ENCODE measurements around the gene PSENEN. TPM values are rescaled to one million over a fixed set of nuclear protein-coding genes. Genes with fewer than 3 reads are reported as not detected.

The PSENEN gene, protein sequence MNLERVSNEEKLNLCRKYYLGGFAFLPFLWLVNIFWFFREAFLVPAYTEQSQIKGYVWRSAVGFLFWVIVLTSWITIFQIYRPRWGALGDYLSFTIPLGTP
- total RNA-seq: 10 to 100 TPM; 32.9 to 37.0 TPM
- 10 to 100 TPM; 32.4 to 59.2 TPM for polyA plus RNA-seq
- long read RNA-seq, donor 1, transcript PSENEN-202 (4 exons, 1,661 nt): major isoform, 7 of 8 reads
- long read RNA-seq, donor 1, partial matches to known transcripts: 0 of 8 reads
- long read RNA-seq, donor 1, other reads (novel, unspliced or antisense): 0 of 8 reads
- long read RNA-seq, donor 2, transcript PSENEN-202 (4 exons, 1,661 nt): major isoform, 10 of 12 reads
- long read RNA-seq, donor 2, partial matches to known transcripts: 1 of 12 reads
- long read RNA-seq, donor 2, other reads (novel, unspliced or antisense): 0 of 12 reads

DNA sequence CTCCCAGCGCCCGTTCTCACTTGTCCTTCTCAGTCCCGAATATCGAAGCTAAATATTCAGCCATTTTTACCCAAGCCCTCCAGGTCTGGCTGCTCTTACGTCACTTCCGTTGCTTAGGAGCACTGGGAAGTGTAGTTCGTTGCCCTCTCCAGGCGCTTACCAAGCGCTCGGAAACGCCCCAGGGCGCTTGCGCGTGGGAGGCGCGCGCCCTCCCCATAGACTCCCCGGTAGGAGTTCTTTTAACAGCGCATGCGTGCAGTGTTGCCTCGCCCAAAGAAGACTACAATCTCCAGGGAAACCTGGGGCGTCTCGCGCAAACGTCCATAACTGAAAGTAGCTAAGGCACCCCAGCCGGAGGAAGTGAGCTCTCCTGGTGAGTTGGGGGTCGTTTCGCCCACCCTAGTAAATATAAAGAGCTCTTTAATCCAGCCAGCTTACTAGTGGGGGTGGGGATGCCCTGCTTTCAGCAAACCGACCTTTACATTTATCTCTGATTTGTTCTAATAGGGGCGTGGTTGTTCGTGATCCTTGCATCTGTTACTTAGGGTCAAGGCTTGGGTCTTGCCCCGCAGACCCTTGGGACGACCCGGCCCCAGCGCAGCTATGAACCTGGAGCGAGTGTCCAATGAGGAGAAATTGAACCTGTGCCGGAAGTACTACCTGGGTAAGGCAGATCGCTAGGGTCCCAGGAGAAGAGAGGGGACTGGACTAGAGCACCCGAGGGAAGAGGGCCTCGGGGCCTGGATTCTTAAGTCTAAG is at the start of gene PSENEN, which contains the start of gene U2AF1L4:
TSS of gene PSENEN (plus strand) at position 324 of the 759 bp plus-strand sequence. CDS start at position 604, 280 bp downstream.
TSS of gene U2AF1L4 (minus strand) at position 91 of the 759 bp plus-strand sequence. CDS start at position 64, 27 bp downstream.
- intact Hi-C loops (cut with DNase I): loop anchor here (2.0 to 10.0 kb wide), 3 partner anchors 185 to 399 kb away; partner anchors contain the start of gene CAPNS1 (in 1 of the 2)
- H3K4me1 ChIP-seq (ENCODE audit: control insufficient read depth in 1 of 2, insufficient read depth in 2 of 2, low read length in 2 of 2): no peaks in the 10 kb centered on the region
- peak; percentile 94 for ATAC-seq (ENCODE audit: low FRiP score)

DNA sequence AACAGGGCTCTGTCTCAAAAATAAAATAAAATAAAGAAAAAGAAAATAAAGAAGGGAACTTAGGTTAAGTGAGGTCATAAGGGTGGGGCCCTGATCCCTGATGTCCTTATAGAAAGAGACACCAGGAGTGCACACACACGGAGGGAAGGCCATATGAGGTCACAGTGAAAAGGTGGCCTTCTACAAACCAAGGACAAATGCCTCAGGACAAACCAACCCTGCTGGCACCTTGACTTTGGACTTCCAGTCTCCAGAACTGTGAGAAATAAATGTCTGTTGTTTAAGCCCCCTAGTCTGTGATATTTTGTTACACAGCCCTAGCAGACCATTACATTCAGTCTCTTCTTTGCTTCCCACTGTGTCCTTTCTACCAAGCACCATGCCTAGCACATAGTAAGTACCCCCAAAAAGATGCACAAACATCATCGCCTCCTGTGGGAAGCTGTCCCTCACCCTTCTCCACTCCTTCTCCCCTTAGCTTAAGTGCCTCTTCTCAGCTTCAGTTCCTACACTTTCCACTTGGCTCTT is 49.5 kb upstream of the PSENEN start:
- Histone ChIP-seq H3K27me3 (ENCODE audit: control insufficient read depth in 1 of 2, insufficient read depth in 2 of 2, low read length in 1 of 2) (no peaks in the 10 kb centered on the region), H3K27ac (ENCODE audit: low read depth in 1 of 2, low read length in 2 of 2) (no peak overlapping the region), H3K4me3 (ENCODE audit: low read length in 2 of 2) (no peak overlapping the region), H3K9me3 (ENCODE audit: control insufficient read depth, low read length) (no peaks in the 10 kb centered on the region), H3K4me1 (ENCODE audit: control insufficient read depth in 1 of 2, insufficient read depth in 2 of 2, low read length in 2 of 2) (no peaks in the 10 kb centered on the region), H3K36me3 (ENCODE audit: control insufficient read depth in 1 of 2, insufficient read depth in 2 of 2, low read length in 1 of 2) (no peaks in the 10 kb centered on the region)
- 78 to 83% methylated on average over 2 of the region's 2 CpGs for WGBS, 2 donors
- DNase-seq (no peak), ATAC-seq (ENCODE audit: low FRiP score) (no peak)
- intact Hi-C loops (cut with DNase I): no loop called here

More for the DNA sequence above, at the start of gene PSENEN, which contains the start of gene U2AF1L4:
- H3K27me3 ChIP-seq (ENCODE audit: control insufficient read depth in 1 of 2, insufficient read depth in 2 of 2, low read length in 1 of 2): no peaks in the 10 kb centered on the region
- no peaks in the 10 kb centered on the region for H3K9me3 ChIP-seq (ENCODE audit: control insufficient read depth, low read length)
- peak within 1 kb of the TSS; percentile 97 for H3K27ac ChIP-seq (ENCODE audit: low read depth in 1 of 2, low read length in 2 of 2)
- peak; percentile 98 for DNase-seq
- H3K4me3 ChIP-seq (ENCODE audit: low read length in 2 of 2): peak within 1 kb of the TSS; percentile 81 to 93
- H3K36me3 ChIP-seq (ENCODE audit: control insufficient read depth in 1 of 2, insufficient read depth in 2 of 2, low read length in 1 of 2): no peaks in the 10 kb centered on the region
- WGBS, 2 donors: 0 to 1% methylated on average over 40 of the region's 40 CpGs

DNA sequence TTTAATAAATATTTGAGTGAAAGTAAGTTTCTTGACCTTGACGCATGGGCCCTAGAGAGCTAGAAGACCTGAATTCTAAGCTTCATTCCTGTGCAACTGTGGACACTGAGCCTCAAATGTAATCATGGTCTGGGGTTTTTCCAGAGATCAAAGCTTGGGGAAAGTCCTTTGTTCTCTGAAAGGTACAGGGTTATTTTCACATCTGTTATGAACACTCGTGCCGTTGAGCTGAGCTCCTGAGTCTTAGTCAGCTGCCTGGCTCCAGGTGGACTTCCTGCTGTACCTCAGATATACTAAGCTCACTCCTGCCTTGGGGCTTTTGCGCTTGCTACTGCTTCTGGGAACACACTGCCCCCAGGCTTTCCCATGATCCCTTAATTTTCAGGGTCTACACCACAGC is 48.6 kb upstream of the PSENEN start:
- no peaks in the 10 kb centered on the region for H3K36me3 ChIP-seq (ENCODE audit: control insufficient read depth in 1 of 2, insufficient read depth in 2 of 2, low read length in 1 of 2)
- H3K9me3 ChIP-seq (ENCODE audit: control insufficient read depth, low read length): no peaks in the 10 kb centered on the region
- H3K27ac ChIP-seq (ENCODE audit: low read depth in 1 of 2, low read length in 2 of 2): no peak overlapping the region
- ATAC-seq (ENCODE audit: low FRiP score) (no peak), DNase-seq (no peak)
- H3K4me1 ChIP-seq (ENCODE audit: control insufficient read depth in 1 of 2, insufficient read depth in 2 of 2, low read length in 2 of 2): no peaks in the 10 kb centered on the region
- no peak overlapping the region for H3K4me3 ChIP-seq (ENCODE audit: low read length in 2 of 2)
- WGBS, 2 donors: 82 to 88% methylated on average over 4 of the region's 4 CpGs
- intact Hi-C loops (cut with DNase I): no loop called here
- no peaks in the 10 kb centered on the region for H3K27me3 ChIP-seq (ENCODE audit: control insufficient read depth in 1 of 2, insufficient read depth in 2 of 2, low read length in 1 of 2)

DNA sequence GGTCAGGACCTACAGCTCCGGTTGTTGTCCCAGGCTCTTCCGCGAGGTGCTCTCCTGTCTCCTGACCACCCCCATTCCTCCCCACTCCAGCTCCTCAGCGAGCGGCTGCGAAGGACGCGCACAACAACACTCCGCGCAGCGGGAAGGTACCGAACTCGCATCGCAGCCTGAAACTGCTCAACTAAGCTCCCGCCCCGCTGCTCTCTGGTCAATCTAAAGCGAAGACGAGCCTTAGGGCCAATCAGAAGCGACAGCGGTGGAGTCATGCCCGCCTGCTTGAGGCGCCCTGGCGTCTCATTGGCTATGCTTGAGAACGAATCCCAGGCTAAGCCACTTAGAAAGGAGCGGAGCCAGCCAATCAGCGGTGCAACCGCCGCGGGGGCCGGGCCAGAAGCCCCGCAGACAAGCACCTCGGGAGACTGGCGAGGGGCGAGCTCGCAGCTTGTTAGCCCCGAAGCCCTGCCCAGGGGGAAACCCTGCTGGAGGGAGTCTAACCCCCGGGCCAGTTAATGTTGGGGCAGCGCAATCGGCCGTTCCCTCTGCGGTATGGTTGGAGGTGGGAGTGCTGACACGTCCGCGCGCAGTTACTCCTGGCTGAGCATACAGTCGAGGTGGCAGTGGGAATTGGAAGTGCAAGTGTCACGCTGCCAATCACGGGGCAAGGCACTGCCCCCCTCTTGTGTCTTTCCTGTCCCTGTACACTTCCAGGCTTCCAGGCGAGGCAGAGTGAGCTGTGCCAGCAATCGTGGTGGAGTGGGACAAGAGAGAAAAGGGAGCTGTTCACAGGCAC is 43.0 kb upstream of the PSENEN start:
- H3K36me3 ChIP-seq (ENCODE audit: control insufficient read depth in 1 of 2, insufficient read depth in 2 of 2, low read length in 1 of 2): no peaks in the 10 kb centered on the region
- intact Hi-C loops (cut with DNase I): no loop called here
- DNase-seq: peak; percentile 97 to 98

DNA sequence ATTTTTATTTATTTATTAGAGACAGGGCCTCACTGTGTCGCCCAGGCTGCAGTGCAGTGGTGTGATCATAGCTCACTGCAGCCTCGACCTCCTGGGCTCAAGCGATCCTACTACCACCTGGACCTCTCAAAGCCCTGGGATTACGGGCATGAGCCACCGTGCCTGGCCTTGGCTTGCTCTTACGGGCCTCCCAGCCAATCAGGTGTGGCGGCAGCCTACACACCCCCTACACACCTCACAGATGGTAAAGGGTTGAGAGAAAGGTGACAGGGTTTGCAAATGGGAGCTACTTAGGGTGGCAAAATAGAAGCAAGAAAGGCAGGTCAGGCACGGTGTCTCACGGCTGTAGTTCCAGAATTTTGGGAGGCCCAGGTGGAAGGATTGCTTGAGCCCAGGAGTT is 42.1 kb upstream of the PSENEN start:
- no peaks in the 10 kb centered on the region for H3K4me1 ChIP-seq (ENCODE audit: control insufficient read depth in 1 of 2, insufficient read depth in 2 of 2, low read length in 2 of 2)
- no peaks in the 10 kb centered on the region for H3K36me3 ChIP-seq (ENCODE audit: control insufficient read depth in 1 of 2, insufficient read depth in 2 of 2, low read length in 1 of 2)
- ATAC-seq (ENCODE audit: low FRiP score): no peak
- H3K4me3 ChIP-seq (ENCODE audit: low read length in 2 of 2): no peak overlapping the region
- no peak for DNase-seq
- intact Hi-C loops (cut with DNase I): no loop called here
- no peaks in the 10 kb centered on the region for H3K9me3 ChIP-seq (ENCODE audit: control insufficient read depth, low read length)
- no peak overlapping the region for H3K27ac ChIP-seq (ENCODE audit: low read depth in 1 of 2, low read length in 2 of 2)
- WGBS, 2 donors: 51 to 53% methylated on average over 9 of the region's 9 CpGs
- H3K27me3 ChIP-seq (ENCODE audit: control insufficient read depth in 1 of 2, insufficient read depth in 2 of 2, low read length in 1 of 2): no peaks in the 10 kb centered on the region

More for the DNA sequence above, 43.0 kb upstream of the PSENEN start:
- Histone ChIP-seq H3K4me3 (ENCODE audit: low read length in 2 of 2) (peak overlapping the region; percentile 47 to 65), H3K4me1 (ENCODE audit: control insufficient read depth in 1 of 2, insufficient read depth in 2 of 2, low read length in 2 of 2) (no peaks in the 10 kb centered on the region), H3K9me3 (ENCODE audit: control insufficient read depth, low read length) (no peaks in the 10 kb centered on the region), H3K27ac (ENCODE audit: low read depth in 1 of 2, low read length in 2 of 2) (no peak overlapping the region), H3K27me3 (ENCODE audit: control insufficient read depth in 1 of 2, insufficient read depth in 2 of 2, low read length in 1 of 2) (no peaks in the 10 kb centered on the region)
- peak; percentile 99 for ATAC-seq (ENCODE audit: low FRiP score)
- WGBS, 2 donors: 0 to 1% methylated on average over 50 of the region's 50 CpGs

DNA sequence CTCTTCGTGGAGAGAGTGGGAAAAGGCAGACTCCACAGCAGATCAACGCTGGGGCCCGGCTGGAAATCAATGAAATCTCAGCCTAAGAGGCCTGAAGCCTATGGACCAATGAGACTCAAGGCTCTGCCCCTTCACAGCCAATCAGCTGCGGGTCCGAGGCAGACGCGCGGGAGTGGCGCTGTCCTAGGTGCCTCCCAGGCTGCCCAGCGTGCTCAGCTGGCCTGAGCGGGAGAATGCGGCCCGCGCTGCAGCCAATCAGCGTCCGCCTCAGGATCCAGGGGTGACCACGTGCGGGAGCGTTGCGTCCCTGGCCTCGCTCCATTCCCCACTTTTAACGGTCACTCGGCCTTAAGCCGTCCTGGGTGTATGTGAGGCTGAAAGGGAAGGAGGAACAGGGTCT is 41.2 kb upstream of the PSENEN start, which contains the start of gene ZBTB32:
TSS of gene ZBTB32 (plus strand) at position 341 of the 400 bp plus-strand sequence. CDS start 10,069 bp downstream, outside the sequence.
- WGBS, 2 donors: 15 to 17% methylated on average over 23 to 24 of the region's 24 CpGs
- intact Hi-C loops (cut with DNase I): no loop called here

DNA sequence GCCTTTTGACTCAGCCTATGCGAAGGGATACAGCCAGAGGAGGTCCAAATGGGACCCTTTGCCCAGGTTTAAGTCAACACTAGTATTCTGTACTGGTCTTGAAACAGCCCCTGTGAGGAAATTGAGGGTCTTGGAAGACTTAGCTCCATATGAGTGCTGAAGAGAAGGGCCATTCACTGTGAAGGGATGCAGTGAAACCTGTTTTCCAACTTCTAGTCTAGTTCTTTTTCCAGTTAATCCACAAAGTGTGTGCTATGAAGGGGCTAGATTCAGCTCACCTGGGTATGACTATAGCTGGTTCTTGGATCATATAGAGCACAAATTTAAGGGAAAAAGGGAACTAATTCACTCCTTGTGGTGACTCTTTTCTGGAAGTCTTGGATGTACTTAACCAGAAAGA is 37.1 kb upstream of the PSENEN start:
- Histone ChIP-seq H3K4me1 (ENCODE audit: control insufficient read depth in 1 of 2, insufficient read depth in 2 of 2, low read length in 2 of 2) (no peaks in the 10 kb centered on the region), H3K36me3 (ENCODE audit: control insufficient read depth in 1 of 2, insufficient read depth in 2 of 2, low read length in 1 of 2) (no peaks in the 10 kb centered on the region), H3K27ac (ENCODE audit: low read depth in 1 of 2, low read length in 2 of 2) (no peak overlapping the region), H3K27me3 (ENCODE audit: control insufficient read depth in 1 of 2, insufficient read depth in 2 of 2, low read length in 1 of 2) (no peaks in the 10 kb centered on the region), H3K9me3 (ENCODE audit: control insufficient read depth, low read length) (no peaks in the 10 kb centered on the region), H3K4me3 (ENCODE audit: low read length in 2 of 2) (no peak overlapping the region)
- DNase-seq (no peak), ATAC-seq (ENCODE audit: low FRiP score) (no peak)
- intact Hi-C loops (cut with DNase I): no loop called here
- WGBS, 2 donors: 86 to 93% methylated on average over 1 of the region's 1 CpG

More for the DNA sequence above, 41.2 kb upstream of the PSENEN start, which contains the start of gene ZBTB32:
- no peaks in the 10 kb centered on the region for H3K36me3 ChIP-seq (ENCODE audit: control insufficient read depth in 1 of 2, insufficient read depth in 2 of 2, low read length in 1 of 2)
- H3K27me3 ChIP-seq (ENCODE audit: control insufficient read depth in 1 of 2, insufficient read depth in 2 of 2, low read length in 1 of 2): no peaks in the 10 kb centered on the region
- no peak for DNase-seq
- no peaks in the 10 kb centered on the region for H3K9me3 ChIP-seq (ENCODE audit: control insufficient read depth, low read length)
- no peak within 1 kb of the TSS for H3K4me3 ChIP-seq (ENCODE audit: low read length in 2 of 2)
- H3K27ac ChIP-seq (ENCODE audit: low read depth in 1 of 2, low read length in 2 of 2): no peak within 1 kb of the TSS
- H3K4me1 ChIP-seq (ENCODE audit: control insufficient read depth in 1 of 2, insufficient read depth in 2 of 2, low read length in 2 of 2): no peaks in the 10 kb centered on the region
- no peak for ATAC-seq (ENCODE audit: low FRiP score)
